ENCODE data around the gene PRPF38B.

- TF ChIP-seq EZH2 (IDR thresholded peaks at IDR 0.05) (no peak), POLR2AphosphoS5 (IDR thresholded peaks at IDR 0.05; ENCODE audit: borderline replicate concordance, low read depth, low read length) (no peak), FOXP2 (optimal IDR thresholded peaks at IDR 0.05; ENCODE audit: control extremely low read depth, extremely low read length, insufficient read depth) (no peak)
Observed at GRCh38 chr1:108734171-108734865, 42.2 kb downstream of the PRPF38B start.
